Activated CD4-positive, alpha-beta T cell treated with anti-CD3 and anti-CD28 coated beads, Interleukin-2, amount 10 ng/mL, durations not matched to agents 24 days and 14 days (primary cell): ENCODE measurements around the gene HLF. TPM values are rescaled to one million over a fixed set of nuclear protein-coding genes. Genes with fewer than 3 reads are reported as not detected.

Experiments used
- DNase-seq: peaks from one replicate; pipeline ENCODE4 v3.0.0; 2022
- H3K27ac Mint-ChIP-seq: one replicate; pipeline ENCODE4 v1.8.0; 2022; ENCODE audit warnings: mild to moderate bottlenecking, mixed read lengths
- H3K27me3 Mint-ChIP-seq: one replicate; pipeline ENCODE4 v1.8.0; 2022; ENCODE audit warnings: mixed read lengths
- H3K36me3 Mint-ChIP-seq: one replicate; pipeline ENCODE4 v1.8.0; 2022; ENCODE audit warnings: low read depth, mild to moderate bottlenecking, mixed read lengths
- H3K4me1 Mint-ChIP-seq: one replicate; pipeline ENCODE4 v1.8.0; 2021; ENCODE audit warnings: mixed read lengths
- H3K4me3 Mint-ChIP-seq: one replicate; pipeline ENCODE4 v1.8.0; 2022; ENCODE audit warnings: mild to moderate bottlenecking, moderate library complexity, mixed read lengths
- H3K9me3 Mint-ChIP-seq: one replicate; pipeline ENCODE4 v1.8.0; 2021; ENCODE audit warnings: mixed read lengths
- intact Hi-C: fragments of 100-400 bp; cut with micrococcal nuclease; formaldehyde crosslinking; loops from one replicate; pipeline ENCODE4 v1.15.1; 2023
- total RNA-seq: library from RNA; stranded (reverse); gene quantifications from 2 replicates; pipeline ENCODE4 v1.2.3, GENCODE V29; 2022

Gene HLF
- total RNA-seq, 1 donor from 2014 or later: 1.3 TPM

DNA sequence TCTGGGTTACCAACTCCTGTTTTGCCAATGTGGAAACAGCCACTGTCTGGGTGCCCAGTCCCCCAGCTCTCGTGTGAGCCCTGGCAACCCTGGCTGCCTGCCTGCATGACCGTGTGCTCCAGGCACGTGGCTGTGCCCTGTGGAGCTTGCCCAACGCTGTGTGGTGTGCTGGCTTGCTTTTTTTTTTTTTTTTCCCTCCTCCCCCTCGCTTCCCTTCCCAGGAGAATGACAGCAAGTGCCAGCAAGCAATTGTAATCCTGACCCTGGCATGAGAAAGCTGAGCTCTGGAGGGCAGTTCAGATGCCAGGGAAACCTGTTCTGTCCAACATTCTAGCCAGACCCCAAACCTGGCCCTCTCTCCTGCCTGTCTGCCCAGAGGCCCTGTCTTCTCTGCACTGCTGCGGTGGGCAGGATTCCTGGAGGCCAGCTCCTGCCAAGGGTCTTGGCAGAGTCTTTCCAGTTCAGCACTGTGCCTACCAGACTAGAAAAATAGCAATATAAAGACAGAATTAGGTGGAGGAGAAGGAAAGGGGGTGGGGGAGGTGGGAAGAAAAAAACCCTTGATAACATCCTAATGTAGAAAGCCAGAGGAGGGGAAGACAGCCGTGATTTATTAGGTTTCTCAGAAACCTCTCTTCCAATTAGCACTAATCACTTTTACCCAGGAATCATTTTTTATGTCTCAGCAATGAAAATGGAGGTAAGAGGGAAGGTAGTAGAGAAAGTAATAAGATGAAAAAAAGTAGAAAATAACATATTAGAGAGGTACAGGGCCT lies 9.0 kb downstream of the HLF start:
- Mint-ChIP-seq H3K36me3 (no peaks in the 10 kb centered on the region), H3K27me3 (peaks cover 58% of the 10 kb centered on the region), H3K4me1 (peaks cover 2% of the 10 kb centered on the region), H3K9me3 (peaks cover 9% of the 10 kb centered on the region), H3K4me3 (no peak overlapping the region), H3K27ac (no peak overlapping the region)
- DNase-seq: no peak
- intact Hi-C loops: no loop called here

DNA sequence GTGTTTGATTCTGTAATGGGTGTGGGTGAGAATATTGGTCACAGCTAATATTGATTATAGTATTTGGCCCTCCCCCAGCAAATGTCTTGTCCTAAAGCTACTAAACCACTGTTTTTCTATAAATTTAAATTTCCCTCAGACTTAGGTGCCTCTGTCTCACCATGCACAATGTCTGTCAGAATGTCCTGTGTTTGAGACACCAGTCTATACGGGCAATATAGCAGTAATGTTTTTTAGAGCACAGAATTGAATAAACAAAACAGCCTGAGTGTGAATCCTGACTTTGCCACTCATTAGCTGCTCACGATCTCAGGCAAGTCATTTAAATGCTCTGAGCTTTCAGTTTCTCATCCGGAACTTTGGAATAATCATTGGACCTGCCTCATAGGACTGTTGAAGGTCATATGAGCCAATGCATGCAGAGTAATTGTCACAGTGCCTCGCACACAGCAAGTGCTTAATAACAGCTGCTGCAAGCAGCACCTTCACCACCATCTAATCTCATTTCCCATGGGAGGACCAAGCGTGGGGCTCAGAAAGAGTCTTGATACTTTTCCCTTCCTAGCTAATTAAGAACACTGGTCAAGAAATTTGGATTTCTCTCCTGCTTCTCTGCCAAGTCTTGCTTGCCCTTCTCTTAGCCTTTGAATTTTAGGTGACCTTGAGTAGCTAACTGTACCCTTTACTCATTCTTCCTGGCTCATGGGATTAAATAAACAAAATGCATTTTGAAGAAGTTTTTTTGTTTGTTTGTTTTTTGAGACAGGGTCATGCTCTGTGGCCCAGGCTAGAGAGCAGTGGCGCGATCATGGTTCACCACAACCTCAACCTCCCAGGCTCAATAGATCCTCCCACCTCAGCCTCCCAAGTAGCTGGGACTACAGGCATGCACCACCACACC lies 9.8 kb downstream of the HLF start:
- intact Hi-C loops: no loop called here
- peaks cover 50% of the 10 kb centered on the region for H3K27me3 Mint-ChIP-seq
- no peak for DNase-seq
- H3K4me3 Mint-ChIP-seq: no peak overlapping the region
- peaks cover 2% of the 10 kb centered on the region for H3K4me1 Mint-ChIP-seq
- peaks cover 9% of the 10 kb centered on the region for H3K9me3 Mint-ChIP-seq
- H3K36me3 Mint-ChIP-seq: no peaks in the 10 kb centered on the region
- no peak overlapping the region for H3K27ac Mint-ChIP-seq

GRCh38 chr17:55275894-55276804 lies 11.4 kb downstream of the HLF start:
- H3K4me3 Mint-ChIP-seq: no peak overlapping the region
- no peak overlapping the region for H3K27ac Mint-ChIP-seq
- intact Hi-C loops: no loop called here
- DNase-seq: no peak
- peaks cover 2% of the 10 kb centered on the region for H3K4me1 Mint-ChIP-seq
- no peaks in the 10 kb centered on the region for H3K36me3 Mint-ChIP-seq
- H3K9me3 Mint-ChIP-seq: peaks cover 9% of the 10 kb centered on the region
- peaks cover 42% of the 10 kb centered on the region for H3K27me3 Mint-ChIP-seq

GRCh38 chr17:55278173-55278961 lies 13.6 kb downstream of the HLF start:
- DNase-seq: no peak
- peaks cover 6% of the 10 kb centered on the region for H3K9me3 Mint-ChIP-seq
- no peak overlapping the region for H3K4me3 Mint-ChIP-seq
- H3K4me1 Mint-ChIP-seq: peaks cover 3% of the 10 kb centered on the region
- H3K36me3 Mint-ChIP-seq: no peaks in the 10 kb centered on the region
- peaks cover 32% of the 10 kb centered on the region for H3K27me3 Mint-ChIP-seq
- intact Hi-C loops: no loop called here
- no peak overlapping the region for H3K27ac Mint-ChIP-seq

- H3K4me3 Mint-ChIP-seq: no peak overlapping the region
- peaks cover 8% of the 10 kb centered on the region for H3K4me1 Mint-ChIP-seq
- peaks cover 25% of the 10 kb centered on the region for H3K27me3 Mint-ChIP-seq
- H3K27ac Mint-ChIP-seq: no peak overlapping the region
- DNase-seq: no peak
- intact Hi-C loops: no loop called here
- H3K36me3 Mint-ChIP-seq: no peaks in the 10 kb centered on the region
- H3K9me3 Mint-ChIP-seq: peaks cover 8% of the 10 kb centered on the region
These were observed 14.4 kb downstream of the HLF start for GRCh38 chr17:55279203-55279602.

GRCh38 chr17:55279788-55280187 lies 15.0 kb downstream of the HLF start:
- no peak overlapping the region for H3K4me3 Mint-ChIP-seq
- no peak for DNase-seq
- H3K9me3 Mint-ChIP-seq: peaks cover 5% of the 10 kb centered on the region
- peaks cover 19% of the 10 kb centered on the region for H3K27me3 Mint-ChIP-seq
- H3K36me3 Mint-ChIP-seq: no peaks in the 10 kb centered on the region
- intact Hi-C loops: no loop called here
- no peak overlapping the region for H3K27ac Mint-ChIP-seq
- H3K4me1 Mint-ChIP-seq: peaks cover 14% of the 10 kb centered on the region

DNA sequence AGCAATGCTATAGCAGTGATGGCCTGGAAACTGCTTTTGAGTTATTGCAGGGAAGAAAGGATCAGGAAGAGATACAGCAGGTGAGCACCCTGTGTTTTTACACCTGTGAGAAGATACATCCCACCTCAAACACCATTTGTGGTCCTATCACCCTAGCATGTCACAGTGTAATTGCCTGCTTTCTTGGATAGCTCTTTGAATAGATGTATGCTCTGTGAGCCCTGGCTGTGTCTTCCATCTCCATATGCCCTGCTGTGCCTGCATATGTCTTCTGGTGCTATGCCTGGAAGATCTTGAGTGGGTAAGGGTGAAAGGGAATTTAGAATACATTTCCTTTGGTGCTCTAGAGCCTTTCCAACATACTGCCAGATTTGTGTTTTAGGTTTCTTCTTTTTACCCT lies 15.5 kb downstream of the HLF start:
- H3K36me3 Mint-ChIP-seq: no peaks in the 10 kb centered on the region
- H3K27me3 Mint-ChIP-seq: peaks cover 16% of the 10 kb centered on the region
- no peak overlapping the region for H3K4me3 Mint-ChIP-seq
- no peak overlapping the region for H3K27ac Mint-ChIP-seq
- no peak for DNase-seq
- H3K9me3 Mint-ChIP-seq: peaks cover 7% of the 10 kb centered on the region
- H3K4me1 Mint-ChIP-seq: peaks cover 16% of the 10 kb centered on the region
- intact Hi-C loops: no loop called here

- DNase-seq: no peak
- Mint-ChIP-seq H3K4me1 (peaks cover 16% of the 10 kb centered on the region), H3K27ac (no peak overlapping the region), H3K36me3 (no peaks in the 10 kb centered on the region), H3K27me3 (peaks cover 11% of the 10 kb centered on the region), H3K9me3 (peaks cover 9% of the 10 kb centered on the region), H3K4me3 (no peak overlapping the region)
- intact Hi-C loops: no loop called here
These were observed 17.1 kb downstream of the HLF start for GRCh38 chr17:55281649-55282378.

- no peak overlapping the region for H3K4me3 Mint-ChIP-seq
- H3K36me3 Mint-ChIP-seq: no peaks in the 10 kb centered on the region
These were observed 17.6 kb downstream of the HLF start for GRCh38 chr17:55282379-55282702.

GRCh38 chr17:55282741-55283140 lies 18.0 kb downstream of the HLF start:
- DNase-seq: no peak
- Mint-ChIP-seq H3K9me3 (peaks cover 9% of the 10 kb centered on the region), H3K4me1 (peaks cover 16% of the 10 kb centered on the region), H3K27me3 (peaks cover 11% of the 10 kb centered on the region), H3K27ac (no peak overlapping the region), H3K36me3 (no peaks in the 10 kb centered on the region), H3K4me3 (no peak overlapping the region)
- intact Hi-C loops: no loop called here

More at GRCh38 chr17:55282379-55282702, 17.6 kb downstream of the HLF start:
- DNase-seq: no peak
- intact Hi-C loops: no loop called here
- Mint-ChIP-seq H3K9me3 (peaks cover 9% of the 10 kb centered on the region), H3K4me1 (peaks cover 16% of the 10 kb centered on the region), H3K27me3 (peaks cover 11% of the 10 kb centered on the region), H3K27ac (no peak overlapping the region)

- Mint-ChIP-seq H3K4me3 (no peak overlapping the region), H3K9me3 (peaks cover 9% of the 10 kb centered on the region), H3K27ac (no peak overlapping the region), H3K27me3 (peaks cover 11% of the 10 kb centered on the region), H3K36me3 (no peaks in the 10 kb centered on the region), H3K4me1 (peaks cover 16% of the 10 kb centered on the region)
- no peak for DNase-seq
- intact Hi-C loops: no loop called here
These were observed 18.7 kb downstream of the HLF start for GRCh38 chr17:55283256-55283965.
